HPDE6-E6E7 (cell line): Measurements from ENCODE around the gene NCKAP5L.
A peak's percentile ranks its signal among the peaks of the same experiment; 100 is the strongest.

Source experiments
- DNase-seq: peaks from one replicate; pipeline ENCODE4 v3.0.0; 2011; ENCODE audit warnings: missing footprints; ENCODE audit errors: extremely low spot score

The NCKAP5L gene

DNA sequence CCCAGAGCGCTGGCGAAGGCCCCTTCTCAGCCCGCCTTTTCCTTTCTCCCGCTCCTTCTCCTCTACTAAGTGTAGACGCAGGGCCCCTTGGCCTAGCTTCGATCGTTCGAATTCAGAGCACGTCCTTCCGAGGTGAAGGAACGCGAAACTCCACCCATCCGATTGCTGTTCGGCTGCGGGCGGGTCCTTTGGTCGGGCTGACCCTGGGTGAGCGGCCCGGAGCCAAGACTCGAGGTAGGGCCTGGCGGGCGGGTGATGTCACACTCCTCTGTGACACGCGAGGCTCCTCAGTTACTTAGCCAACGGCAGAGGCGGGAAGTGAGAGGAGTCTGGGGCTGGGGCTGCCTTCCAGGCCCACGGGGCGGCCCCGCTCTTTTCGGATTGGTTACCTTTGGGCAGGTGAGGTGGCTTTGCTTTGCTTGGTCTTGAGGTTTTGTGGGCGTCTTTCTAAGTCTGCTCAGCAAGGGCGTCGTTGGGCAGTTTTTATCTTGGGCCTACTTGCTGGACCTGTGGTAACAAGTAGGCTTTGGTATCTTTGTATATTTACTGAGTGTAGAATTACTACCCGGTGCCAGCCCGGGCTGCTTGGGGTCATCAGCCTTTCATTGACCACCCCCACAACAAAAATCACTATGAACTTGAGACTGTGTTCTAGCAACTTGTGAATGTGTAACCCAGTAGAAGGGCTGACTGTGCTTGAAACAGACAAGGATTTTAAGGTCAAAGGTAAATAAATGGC is 86.2 kb downstream of the NCKAP5L start:
- peak; percentile 61 for DNase-seq
